H9 (cell line): ENCODE results near the gene PRPH. TPM values are rescaled to one million over a fixed set of nuclear protein-coding genes. Genes with fewer than 3 reads are reported as not detected.

Experiments
- DNase-seq: peaks from one replicate; pipeline ENCODE4 v3.0.0-alpha.2; 2017
- H2AFZ ChIP-seq: one replicate; pipeline ENCODE4 v1.6.1; 2013; ENCODE audit warnings: mild to moderate bottlenecking, low read length, control low read depth, moderate library complexity
- H2AK5ac ChIP-seq: 2 replicates; pipeline ENCODE4 v1.6.1; 2013; ENCODE audit warnings: low read length, control low read depth, mixed read lengths; ENCODE audit not compliant: insufficient read length
- H2BK120ac ChIP-seq: one replicate; pipeline ENCODE4 v1.6.1; 2013; ENCODE audit warnings: low read depth, mild to moderate bottlenecking, low read length, control low read depth, inconsistent platforms; ENCODE audit not compliant: poor library complexity, severe bottlenecking
- H2BK12ac ChIP-seq: 2 replicates; pipeline ENCODE4 v1.6.1; 2013; ENCODE audit warnings: low read length, control low read depth, mixed read lengths, low read depth; ENCODE audit not compliant: insufficient read length
- H2BK15ac ChIP-seq: 2 replicates; pipeline ENCODE4 v1.6.1; 2013; ENCODE audit warnings: low read depth, low read length, control low read depth
- H2BK20ac ChIP-seq: one replicate; pipeline ENCODE4 v1.6.1; 2013; ENCODE audit warnings: low read depth, mild to moderate bottlenecking, low read length, control low read depth, inconsistent platforms; ENCODE audit not compliant: poor library complexity, severe bottlenecking
- H2BK5ac ChIP-seq: 2 replicates; pipeline ENCODE4 v1.6.1; 2013; ENCODE audit warnings: low read length, control low read depth, mixed read lengths; ENCODE audit not compliant: insufficient read length
- H3K14ac ChIP-seq: 2 replicates; pipeline ENCODE4 v1.6.1; 2013; ENCODE audit warnings: low read length, control low read depth; ENCODE audit not compliant: insufficient read depth
- H3K18ac ChIP-seq: 2 replicates; pipeline ENCODE4 v1.6.1; 2013; ENCODE audit warnings: low read depth, mild to moderate bottlenecking, mixed read lengths, low read length, control low read depth; ENCODE audit not compliant: insufficient read length
- H3K23ac ChIP-seq: 2 replicates; pipeline ENCODE4 v1.6.1; 2013; ENCODE audit warnings: low read length, control low read depth, mixed read lengths, low read depth; ENCODE audit not compliant: insufficient read length
- H3K23me2 ChIP-seq: 2 replicates; pipeline ENCODE4 v1.6.1; 2013; ENCODE audit warnings: low read depth, mild to moderate bottlenecking, mixed read lengths, low read length, control low read depth; ENCODE audit not compliant: insufficient read length, poor library complexity, severe bottlenecking
- H3K27ac ChIP-seq: 2 replicates; pipeline ENCODE4 v1.5.1; 2013; ENCODE audit warnings: low read length, control low read depth, mixed read lengths, low read depth; ENCODE audit not compliant: insufficient read length
- H3K27me3 ChIP-seq: 2 replicates; pipeline ENCODE4 v1.6.1; 2013; ENCODE audit warnings: low read length, control low read depth, inconsistent platforms; ENCODE audit not compliant: insufficient read depth
- H3K4ac ChIP-seq: 2 replicates; pipeline ENCODE4 v1.6.1; 2013; ENCODE audit warnings: low read depth, mild to moderate bottlenecking, control low read depth, inconsistent platforms, low read length, moderate library complexity
- H3K4me1 ChIP-seq: 2 replicates; pipeline ENCODE4 v1.6.1; 2013; ENCODE audit warnings: low read length, control low read depth, inconsistent platforms; ENCODE audit not compliant: insufficient read depth
- H3K4me2 ChIP-seq: 2 replicates; pipeline ENCODE4 v1.6.1; 2013; ENCODE audit warnings: low read length, control low read depth, mixed read lengths; ENCODE audit not compliant: insufficient read length, insufficient read depth
- H3K56ac ChIP-seq: 2 replicates; pipeline ENCODE4 v1.6.1; 2013; ENCODE audit warnings: low read depth, mild to moderate bottlenecking, mixed read lengths, low read length, control low read depth; ENCODE audit not compliant: insufficient read length
- H3K79me1 ChIP-seq: 2 replicates; pipeline ENCODE4 v1.6.1; 2013; ENCODE audit warnings: low read depth, mild to moderate bottlenecking, moderate library complexity, low read length, control low read depth, inconsistent platforms; ENCODE audit not compliant: insufficient read depth, poor library complexity, severe bottlenecking
- H3K79me2 ChIP-seq: 2 replicates; pipeline ENCODE4 v1.6.1; 2013; ENCODE audit warnings: low read length, control low read depth, inconsistent platforms; ENCODE audit not compliant: insufficient read depth
- H3K9ac ChIP-seq: 2 replicates; pipeline ENCODE4 v1.6.1; 2013; ENCODE audit warnings: low read length, control low read depth, mixed read lengths; ENCODE audit not compliant: insufficient read length; ENCODE audit errors: extremely low read depth
- H3K9me3 ChIP-seq: one replicate; pipeline ENCODE4 v1.6.1; 2013; ENCODE audit warnings: low read depth, low read length, inconsistent platforms; ENCODE audit not compliant: control insufficient read depth
- H3T11ph ChIP-seq: one replicate; pipeline ENCODE4 v1.6.1; 2013; ENCODE audit warnings: mild to moderate bottlenecking, low read length, control low read depth, inconsistent platforms
- H4K20me1 ChIP-seq: one replicate; pipeline ENCODE4 v1.6.1; 2013; ENCODE audit not compliant: control insufficient read depth, insufficient read length, insufficient read depth
- H4K5ac ChIP-seq: 2 replicates; pipeline ENCODE4 v1.6.1; 2013; ENCODE audit warnings: low read depth, mild to moderate bottlenecking, mixed read lengths, low read length, control low read depth; ENCODE audit not compliant: insufficient read length
- H4K8ac ChIP-seq: replicated peaks from 2 replicates; pipeline ENCODE4 v1.6.1; 2013; ENCODE audit warnings: low read length, control low read depth, mixed read lengths, low read depth; ENCODE audit not compliant: insufficient read length
- H4K91ac ChIP-seq: 2 replicates; pipeline ENCODE4 v1.6.1; 2013; ENCODE audit warnings: low read depth, mild to moderate bottlenecking, moderate library complexity, mixed read lengths, low read length, control low read depth; ENCODE audit not compliant: insufficient read length
- H3K27ac Mint-ChIP-seq, 3 experiments: 2 replicates in 2 of 3; 3 replicates in 1 of 3; pipeline ENCODE4 v1.8.0; 2020 to 2021; ENCODE audit warnings: mixed read lengths in 3 of 3, mild to moderate bottlenecking in 1 of 3, moderate library complexity in 1 of 3
- H3K27me3 Mint-ChIP-seq: 2 replicates; pipeline ENCODE4 v1.8.0; 2021; ENCODE audit warnings: low read depth, mild to moderate bottlenecking, moderate library complexity, mixed read lengths
- H3K36me3 Mint-ChIP-seq, 3 experiments: 2 replicates in 2 of 3; 3 replicates in 1 of 3; pipeline ENCODE4 v1.8.0; 2020 to 2021; ENCODE audit warnings: low read depth in 3 of 3, mixed read lengths in 3 of 3; ENCODE audit not compliant: insufficient read depth in 1 of 3
- H3K4me1 Mint-ChIP-seq, 2 experiments: 2 replicates each; pipeline ENCODE4 v1.8.0; 2020; ENCODE audit warnings: mixed read lengths in 2 of 2
- H3K4me3 Mint-ChIP-seq, 2 experiments: 2 replicates in 1 of 2; 3 replicates in 1 of 2; pipeline ENCODE4 v1.8.0; 2020 to 2021; ENCODE audit warnings: mild to moderate bottlenecking in 2 of 2, mixed read lengths in 2 of 2, moderate library complexity in 1 of 2
- H3K9me3 Mint-ChIP-seq, 2 experiments: 2 replicates in 1 of 2; 3 replicates in 1 of 2; pipeline ENCODE4 v1.8.0; 2020; ENCODE audit warnings: mild to moderate bottlenecking in 2 of 2, mixed read lengths in 2 of 2, moderate library complexity in 1 of 2
- CTCF ChIP-seq: fragments of 200-600 bp; sonication (generic); conservative IDR thresholded peaks from 3 replicates; pipeline ENCODE4 v1.8.0; 2021; ENCODE audit warnings: antibody characterized with exemption, mild to moderate bottlenecking
- WGBS: extraction: QIAGEN DNeasy Blood & Tissue Kit; methylation state at CpG from one replicate; pipeline ENCODE4 v1.1.7; 2013; ENCODE audit warnings: missing lambda C conversion rate, low lambda C conversion rate, mixed read lengths; ENCODE audit not compliant: insufficient read length; ENCODE audit errors: extremely low coverage; 5-methylcytosine and 5-hydroxymethylcytosine counted together
- total RNA-seq: library from RNA; stranded (reverse); gene quantifications from 2 replicates; pipeline ENCODE4 v1.2.1, GENCODE V29; 2021

Gene PRPH
- total RNA-seq, 1 experiment from 2014 or later, result 1.1 TPM

GRCh38 chr12:49288922-49289555 lies 5.9 kb upstream of the PRPH start:
- no CpG with 5 or more reads among the region's 9 CpGs for WGBS
- Histone ChIP-seq H2BK5ac (no peak overlapping the region), H3K27ac (no peak overlapping the region), H2BK15ac (no peak overlapping the region), H3K27me3 (peaks cover 11% of the 10 kb centered on the region), H3K14ac (no peak overlapping the region), H4K91ac (no peak overlapping the region), H3K4me1 (no peaks in the 10 kb centered on the region), H2BK120ac (no peak overlapping the region), H3K9me3 (no peaks in the 10 kb centered on the region), H2BK20ac (no peak overlapping the region), H4K20me1 (no peaks in the 10 kb centered on the region), H3T11ph (no peak overlapping the region), H3K18ac (no peak overlapping the region), H4K5ac (no peak overlapping the region), H2BK12ac (no peak overlapping the region), H3K79me2 (no peaks in the 10 kb centered on the region), H3K9ac (no peak overlapping the region), H3K4ac (no peak overlapping the region), H3K4me2 (no peak overlapping the region), H2AK5ac (no peak overlapping the region), H4K8ac (no peak overlapping the region), H3K23me2 (no peaks in the 10 kb centered on the region), H3K23ac (no peak overlapping the region), H3K56ac (no peak overlapping the region), H2AFZ (no peak overlapping the region), H3K79me1 (no peaks in the 10 kb centered on the region)
- H3K9me3 Mint-ChIP-seq, result no peaks in the 10 kb centered on the region
- no peak for DNase-seq
- H3K4me1 Mint-ChIP-seq, result peaks cover 8 to 28% of the 10 kb centered on the region in 2 experiments; a peak in 3 of 4 replicates
- H3K27ac Mint-ChIP-seq, result peak overlapping the region in 1 of 3 experiments; percentile 73; a peak in 1 of 7 replicates
- peaks cover 63% of the 10 kb centered on the region for H3K27me3 Mint-ChIP-seq
- no peak for TF ChIP-seq CTCF
- H3K4me3 Mint-ChIP-seq, result no peak overlapping the region
- no peaks in the 10 kb centered on the region for H3K36me3 Mint-ChIP-seq
